ES-I3 (cell line): ENCODE measurements around the gene BIK.
"Not testable (repeated sequence)": the region's sequence is repeated elsewhere in the genome, so short reads cannot be mapped to it uniquely, and the experiment has no call there.

ENCODE experiments used
- H3K36me3 ChIP-seq: 2 replicates; pipeline ENCODE4 v1.6.1; 2013; ENCODE audit warnings: mild to moderate bottlenecking, low read length, control low read depth, moderate library complexity; ENCODE audit not compliant: insufficient read depth
- H3K4me1 ChIP-seq: 2 replicates; pipeline ENCODE4 v1.6.1; 2013; ENCODE audit warnings: mild to moderate bottlenecking, control low read depth, low read length; ENCODE audit not compliant: insufficient read depth
- H3K9ac ChIP-seq: 2 replicates; pipeline ENCODE4 v1.6.1; 2013; ENCODE audit warnings: low read depth, mild to moderate bottlenecking, low read length, moderate library complexity
- H3K9me3 ChIP-seq: 2 replicates; pipeline ENCODE4 v1.6.1; 2013; ENCODE audit warnings: mild to moderate bottlenecking, low read length, moderate library complexity; ENCODE audit not compliant: control insufficient read depth, insufficient read depth

The BIK gene

DNA sequence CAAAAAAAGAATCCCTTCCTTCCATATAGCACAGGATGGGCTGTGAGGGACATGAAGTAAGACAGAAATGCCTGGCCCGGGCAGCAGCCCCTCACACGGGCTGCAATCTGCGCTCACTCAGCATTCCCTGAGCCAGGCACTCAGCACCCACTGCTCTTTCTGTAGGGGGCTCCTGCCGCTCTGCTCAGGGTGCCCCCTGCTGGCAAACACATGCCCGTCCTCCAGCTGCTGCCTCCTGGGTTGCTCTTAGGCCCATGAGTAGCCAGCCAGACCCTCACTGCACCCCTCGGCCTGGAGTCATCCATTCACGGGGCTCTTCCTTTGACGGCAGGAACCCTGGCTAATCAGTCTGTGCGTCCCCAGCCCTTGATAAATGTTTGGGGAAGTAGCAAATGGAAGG lies 25.7 kb downstream of the BIK start:
- no peaks in the 10 kb centered on the region for H3K4me1 ChIP-seq
- no peaks in the 10 kb centered on the region for H3K9me3 ChIP-seq
- H3K36me3 ChIP-seq: peaks cover 19% of the 10 kb centered on the region
- no peak overlapping the region for H3K9ac ChIP-seq

DNA sequence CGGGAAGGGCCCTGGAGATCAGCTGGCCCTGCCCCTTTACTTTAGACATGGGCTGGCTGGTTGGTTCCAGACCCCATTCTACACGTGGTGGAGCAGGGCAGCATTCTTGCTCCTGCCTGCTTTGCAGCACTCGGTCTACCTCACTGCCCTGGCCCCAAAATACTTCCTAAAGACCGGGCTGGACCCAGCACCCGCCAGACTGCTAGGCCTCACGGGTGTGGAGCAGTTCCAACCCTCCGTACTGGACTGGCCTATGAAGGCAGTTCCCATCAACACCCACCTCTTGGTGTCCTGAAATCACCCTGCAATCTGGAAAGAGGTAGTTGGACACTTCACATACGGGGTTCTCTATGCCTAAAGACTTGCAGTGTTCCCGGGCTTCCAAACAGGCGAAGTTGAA lies 26.3 kb downstream of the BIK start:
- Histone ChIP-seq H3K9ac (no peak overlapping the region), H3K9me3 (no peaks in the 10 kb centered on the region), H3K36me3 (peaks cover 19% of the 10 kb centered on the region), H3K4me1 (no peaks in the 10 kb centered on the region)

DNA sequence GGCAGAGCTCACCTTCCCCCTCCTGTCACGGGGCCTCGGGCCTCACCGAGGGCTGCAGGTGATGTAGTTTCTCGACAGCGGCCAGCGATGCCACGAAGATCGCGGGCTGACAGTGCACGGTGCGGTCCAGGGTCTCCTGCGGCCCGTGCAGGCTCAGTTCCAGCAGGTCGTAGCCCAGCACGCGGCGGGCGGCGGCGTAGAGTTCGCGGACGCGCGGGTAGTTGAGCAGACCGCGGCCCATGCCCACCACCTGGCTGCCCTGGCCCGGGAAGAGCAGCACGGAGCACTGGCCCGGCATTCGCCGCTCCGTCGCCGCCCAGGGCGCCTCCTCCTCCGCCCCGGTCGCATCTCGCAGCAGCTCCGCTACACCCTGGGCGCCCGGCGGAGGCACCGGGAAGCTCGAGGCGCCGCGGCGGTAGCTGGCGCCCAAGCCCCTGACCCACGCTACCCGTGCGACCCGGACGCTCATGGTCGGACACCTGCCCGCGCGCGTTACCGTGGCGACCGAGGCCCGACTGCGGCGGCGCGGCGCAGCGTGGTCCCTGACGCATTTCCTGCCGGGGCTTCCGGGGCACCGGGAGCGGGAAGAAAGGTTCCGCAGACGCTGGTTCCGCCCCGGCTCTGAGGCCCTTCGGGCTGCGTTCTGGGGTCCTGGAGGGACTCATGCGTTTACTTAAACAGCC lies 32.5 kb downstream of the BIK start, which contains the start of gene MCAT:
MCAT (minus strand) TSS at position 519 of the 683 bp plus-strand sequence; CDS start at position 469, 50 bp downstream.
- H3K4me1 ChIP-seq: no peaks in the 10 kb centered on the region

DNA sequence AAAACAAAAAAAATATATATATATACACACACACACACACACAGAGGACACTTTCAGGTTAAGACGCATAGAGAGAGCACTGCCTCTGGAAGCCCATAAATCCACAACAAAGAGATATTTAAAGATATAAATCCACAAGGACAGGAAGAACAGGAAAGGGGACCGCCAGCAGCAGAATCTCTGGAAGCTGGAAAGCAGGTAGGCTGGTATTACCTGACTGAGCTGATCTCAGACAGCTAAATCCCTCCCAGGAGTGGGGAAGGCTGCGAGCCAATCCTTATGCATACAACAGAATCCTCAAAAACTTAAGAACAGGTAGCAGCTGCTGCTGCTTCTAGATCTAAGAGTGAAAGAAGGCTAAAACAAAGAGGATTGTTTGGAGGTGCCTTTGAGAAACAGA lies 34.4 kb downstream of the BIK start:
- H3K9me3 ChIP-seq: no peaks in the 10 kb centered on the region

More for the DNA sequence above, 32.5 kb downstream of the BIK start, which contains the start of gene MCAT:
- Histone ChIP-seq H3K9ac (peak within 1 kb of the TSS; percentile 77), H3K36me3 (peaks cover 3% of the 10 kb centered on the region; the same call in 1 of the 2 replicates), H3K9me3 (no peaks in the 10 kb centered on the region)

DNA sequence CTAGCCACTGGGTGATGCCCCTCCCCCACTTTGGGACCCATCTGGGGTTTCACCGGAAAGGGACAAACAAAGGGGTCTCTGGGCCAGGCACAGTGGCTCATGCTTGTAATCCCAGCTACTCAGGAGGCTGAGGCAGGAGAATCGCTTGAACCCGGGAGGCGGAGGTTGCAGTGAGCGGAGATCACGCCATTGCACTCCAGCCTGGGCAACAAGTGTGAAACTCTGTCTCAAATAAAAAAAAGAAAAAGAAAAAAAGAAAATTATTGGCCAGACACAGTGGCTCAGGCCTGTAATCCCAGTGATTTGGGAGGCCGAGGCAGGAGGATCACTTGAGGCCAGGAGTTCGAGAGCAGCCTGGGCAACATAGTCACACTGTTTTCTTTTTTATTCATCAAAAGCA lies 34.8 kb downstream of the BIK start:
- H3K9ac ChIP-seq, H3K4me1 ChIP-seq, H3K36me3 ChIP-seq, H3K9me3 ChIP-seq: not testable (repeated sequence)

More for the DNA sequence above, 34.4 kb downstream of the BIK start:
- no peaks in the 10 kb centered on the region for H3K4me1 ChIP-seq
- H3K9ac ChIP-seq: no peak overlapping the region; the same call in 1 of the 2 replicates
- H3K36me3 ChIP-seq: peaks cover 3% of the 10 kb centered on the region; the same call in 1 of the 2 replicates

DNA sequence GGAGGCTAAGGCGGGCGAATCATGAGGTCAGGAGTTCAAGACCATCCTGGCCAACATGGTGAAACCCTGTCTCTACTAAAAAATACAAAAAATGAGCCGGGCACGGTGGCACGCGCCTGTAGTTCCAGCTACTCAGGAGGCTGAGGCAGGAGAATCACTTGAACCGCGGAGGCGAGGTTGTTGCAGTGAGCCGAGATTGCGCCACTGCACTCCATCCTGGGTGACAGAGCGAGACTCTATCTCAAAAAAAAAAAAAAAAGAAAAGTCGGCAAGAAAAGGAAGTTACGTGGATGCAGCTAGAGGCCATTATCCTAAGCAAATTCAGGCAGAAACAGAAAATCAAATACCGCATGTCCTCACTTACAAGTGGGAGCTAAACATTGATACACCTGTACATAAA lies 35.8 kb downstream of the BIK start:
- H3K9me3 ChIP-seq, H3K4me1 ChIP-seq, H3K9ac ChIP-seq, H3K36me3 ChIP-seq: not testable (repeated sequence)

DNA sequence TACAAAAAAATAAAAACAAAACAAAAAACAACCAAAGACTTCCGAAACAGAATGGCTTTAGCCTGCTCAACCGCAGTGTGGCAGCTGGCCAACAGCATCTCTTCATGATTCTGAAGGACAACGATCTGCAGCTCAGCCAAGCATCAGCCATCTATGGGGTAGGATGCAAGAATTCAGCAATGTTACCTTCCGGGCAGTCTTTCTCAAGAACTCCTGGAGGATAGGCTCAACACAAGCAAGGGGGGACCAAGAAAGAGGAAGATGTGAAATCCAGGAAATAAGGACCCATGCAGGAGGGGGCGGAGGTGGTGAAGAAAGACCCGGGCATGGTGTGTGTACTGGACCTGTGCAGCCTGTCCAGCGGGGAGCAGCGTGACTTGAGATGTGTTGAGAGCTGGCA lies 37.3 kb downstream of the BIK start:
- H3K4me1 ChIP-seq: peaks cover 9% of the 10 kb centered on the region; the same call in 1 of the 2 replicates
- H3K9ac ChIP-seq: no peak overlapping the region
- H3K36me3 ChIP-seq: no peaks in the 10 kb centered on the region
- no peaks in the 10 kb centered on the region for H3K9me3 ChIP-seq

DNA sequence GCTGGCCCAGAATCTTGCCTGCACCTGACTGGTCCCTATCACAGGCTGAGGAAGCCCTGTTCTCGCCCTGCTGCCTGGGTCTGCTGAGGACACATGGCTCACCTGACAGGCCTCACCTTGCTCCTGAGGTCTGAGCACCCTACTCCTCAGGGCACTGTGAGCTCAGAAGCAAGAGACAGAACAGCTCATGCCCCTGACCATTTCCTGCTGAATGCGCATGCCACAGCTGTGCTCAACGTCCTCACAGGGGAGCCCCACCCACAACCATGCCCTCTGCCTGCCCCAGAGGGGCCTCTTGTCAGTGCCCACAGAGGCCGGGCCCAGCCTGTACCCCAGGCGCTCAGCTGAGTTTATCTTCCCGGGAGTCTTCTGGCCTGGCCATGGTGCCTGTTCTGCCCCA lies 38.0 kb downstream of the BIK start:
- H3K9ac ChIP-seq: no peak overlapping the region
- peaks cover 9% of the 10 kb centered on the region; the same call in 1 of the 2 replicates for H3K4me1 ChIP-seq
- H3K36me3 ChIP-seq: no peaks in the 10 kb centered on the region
- H3K9me3 ChIP-seq: no peaks in the 10 kb centered on the region

DNA sequence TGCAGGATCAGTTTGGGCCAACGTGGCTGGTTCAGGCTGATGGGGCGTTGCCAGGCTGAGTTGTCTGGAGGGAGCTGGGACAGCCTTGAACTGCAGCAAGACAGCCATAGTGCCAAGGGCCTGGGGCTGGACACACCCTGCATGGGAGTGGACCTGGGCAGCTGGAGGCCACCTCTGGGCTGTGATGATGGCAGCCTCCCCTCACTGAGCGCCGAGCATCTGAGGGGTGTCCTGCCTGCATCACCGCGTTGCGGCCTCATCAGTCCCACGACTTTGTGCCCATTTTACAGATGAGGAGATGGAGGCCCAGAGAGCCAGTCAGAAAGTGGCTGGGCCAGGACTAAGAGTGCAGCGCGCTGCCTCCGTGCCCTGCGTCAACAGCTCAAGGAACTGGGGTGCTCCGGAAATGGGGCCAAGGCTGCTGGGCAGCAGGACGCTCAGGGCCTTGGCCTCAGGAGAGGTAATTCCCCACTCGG lies 40.2 kb downstream of the BIK start:
- Histone ChIP-seq H3K9me3 (no peaks in the 10 kb centered on the region), H3K4me1 (peaks cover 9% of the 10 kb centered on the region; the same call in 1 of the 2 replicates), H3K9ac (peak overlapping the region; percentile 55; the same call in 1 of the 2 replicates), H3K36me3 (no peaks in the 10 kb centered on the region)

DNA sequence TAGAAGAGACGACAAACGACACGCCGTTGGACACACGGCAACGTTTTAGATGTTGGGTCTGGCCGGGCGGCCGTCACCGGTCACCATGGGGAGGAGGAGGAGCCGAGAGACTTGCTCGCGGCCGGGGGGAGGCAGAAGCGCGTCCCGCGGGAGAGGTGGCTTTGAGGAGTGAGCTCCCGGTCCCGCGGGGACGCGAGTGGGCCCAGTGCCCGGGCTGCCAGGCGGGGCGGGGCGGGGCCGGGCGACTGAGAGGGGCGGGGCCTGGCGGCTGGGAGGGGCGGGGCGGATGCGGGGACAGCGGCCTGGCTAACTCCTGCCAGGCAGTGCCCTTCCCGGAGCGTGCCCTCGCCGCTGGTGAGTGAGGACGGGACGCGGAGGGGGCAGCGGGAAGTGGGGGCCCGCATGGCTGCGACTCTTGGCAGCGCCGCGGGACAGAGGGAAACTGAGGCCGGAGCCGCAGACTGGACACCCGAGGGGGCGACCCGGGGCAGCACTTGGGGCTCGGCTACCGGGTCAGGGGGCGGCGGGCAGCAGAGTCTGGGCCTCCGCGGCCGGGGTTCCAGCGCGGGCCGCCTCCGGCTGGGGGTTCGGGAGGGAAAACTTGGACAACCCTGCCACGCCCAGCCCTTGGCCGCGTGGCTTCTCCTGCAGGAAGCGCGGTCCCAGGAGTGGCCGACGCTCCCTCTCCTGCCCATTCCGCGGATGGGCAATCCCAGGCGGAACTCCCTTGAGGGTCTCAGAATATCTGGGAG lies 40.9 kb downstream of the BIK start, which contains the start of gene TSPO:
TSPO (plus strand) TSS at position 309 of the 752 bp plus-strand sequence. CDS start 7,680 bp downstream, outside the sequence.
- Histone ChIP-seq H3K4me1 (peaks cover 9% of the 10 kb centered on the region; the same call in 1 of the 2 replicates), H3K36me3 (no peaks in the 10 kb centered on the region), H3K9me3 (no peaks in the 10 kb centered on the region), H3K9ac (peak within 1 kb of the TSS; percentile 55)

DNA sequence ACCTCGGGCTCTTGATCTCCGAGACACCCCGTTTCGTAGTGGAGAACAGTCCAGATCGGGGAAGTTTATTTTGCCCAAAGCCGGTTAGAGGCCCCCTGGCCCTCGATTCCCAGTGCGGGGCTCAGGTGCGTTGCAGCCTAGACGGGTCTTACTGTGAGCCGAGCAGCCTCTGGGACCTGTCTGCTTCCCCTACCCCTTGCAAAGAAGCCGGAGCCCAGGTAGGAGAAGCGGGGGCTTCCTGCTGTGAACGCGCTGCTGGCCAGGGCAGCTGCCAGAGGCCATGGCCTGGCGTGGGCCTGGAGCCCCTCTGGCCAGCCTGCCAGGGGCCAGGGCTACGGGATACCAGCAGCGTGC lies 41.4 kb downstream of the BIK start:
- Histone ChIP-seq H3K4me1 (peaks cover 9% of the 10 kb centered on the region; the same call in 1 of the 2 replicates), H3K36me3 (no peaks in the 10 kb centered on the region), H3K9ac (peak overlapping the region; percentile 55), H3K9me3 (no peaks in the 10 kb centered on the region)

DNA sequence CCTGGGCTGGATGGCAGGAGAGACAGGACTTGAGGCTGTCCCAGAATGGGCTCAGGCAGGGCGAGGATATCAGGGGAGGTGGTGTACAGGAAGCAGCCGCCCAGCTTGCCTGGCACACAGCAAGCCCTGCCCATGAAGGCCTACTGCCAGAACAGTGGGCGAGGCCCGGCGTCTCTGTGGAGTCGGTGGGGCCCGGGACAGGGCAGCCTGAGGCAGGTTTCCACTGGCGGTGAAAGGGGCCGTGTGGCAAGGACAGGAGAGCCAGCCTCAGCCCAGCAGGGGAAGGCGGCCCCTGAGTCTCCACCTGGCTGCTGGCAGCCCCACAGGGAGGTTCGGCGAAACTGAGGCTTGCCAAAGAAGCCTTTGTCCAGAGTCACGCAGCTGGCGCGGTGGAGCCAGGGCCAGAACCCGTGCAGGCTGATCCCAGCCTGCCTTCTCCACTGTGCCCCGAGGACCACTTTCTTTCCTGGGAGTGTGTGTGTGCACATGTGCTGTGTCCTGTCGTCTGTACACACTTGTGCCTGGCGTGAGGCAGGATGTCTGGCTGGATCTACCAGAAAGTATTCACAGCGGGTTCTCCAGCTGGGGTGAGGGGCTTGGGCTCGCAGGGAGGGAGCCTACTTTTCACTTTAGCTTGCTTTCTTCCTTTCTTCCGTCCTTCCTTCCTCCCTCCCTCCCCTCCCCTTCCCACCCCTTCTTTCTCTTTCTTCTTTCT lies 42.0 kb downstream of the BIK start:
- Histone ChIP-seq H3K4me1 (peaks cover 9% of the 10 kb centered on the region; the same call in 1 of the 2 replicates), H3K36me3 (no peaks in the 10 kb centered on the region), H3K9me3 (no peaks in the 10 kb centered on the region), H3K9ac (peak overlapping the region; percentile 55; the same call in 1 of the 2 replicates)

DNA sequence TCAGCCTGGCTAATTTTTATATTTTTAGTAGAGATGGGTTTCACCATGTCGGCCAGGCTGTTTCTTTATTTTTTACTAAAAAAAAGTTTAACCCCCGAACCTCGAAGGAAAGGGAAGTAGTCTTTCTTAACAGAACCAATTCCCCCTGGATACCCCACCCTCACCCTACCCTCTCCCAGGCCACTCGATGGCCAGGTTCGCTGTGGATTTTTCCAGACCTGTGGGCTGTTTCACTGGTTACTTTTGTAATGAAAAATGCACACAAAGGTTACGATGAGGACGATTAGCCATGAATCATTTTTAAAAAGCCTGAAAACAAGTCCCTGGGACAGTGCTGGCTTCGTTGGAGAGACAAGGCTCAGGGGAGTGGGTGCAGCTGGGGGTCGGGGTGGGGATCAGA lies 43.3 kb downstream of the BIK start:
- H3K9ac ChIP-seq: no peak overlapping the region
- H3K36me3 ChIP-seq: no peaks in the 10 kb centered on the region
- no peaks in the 10 kb centered on the region for H3K9me3 ChIP-seq
- H3K4me1 ChIP-seq: peaks cover 9% of the 10 kb centered on the region; the same call in 1 of the 2 replicates

DNA sequence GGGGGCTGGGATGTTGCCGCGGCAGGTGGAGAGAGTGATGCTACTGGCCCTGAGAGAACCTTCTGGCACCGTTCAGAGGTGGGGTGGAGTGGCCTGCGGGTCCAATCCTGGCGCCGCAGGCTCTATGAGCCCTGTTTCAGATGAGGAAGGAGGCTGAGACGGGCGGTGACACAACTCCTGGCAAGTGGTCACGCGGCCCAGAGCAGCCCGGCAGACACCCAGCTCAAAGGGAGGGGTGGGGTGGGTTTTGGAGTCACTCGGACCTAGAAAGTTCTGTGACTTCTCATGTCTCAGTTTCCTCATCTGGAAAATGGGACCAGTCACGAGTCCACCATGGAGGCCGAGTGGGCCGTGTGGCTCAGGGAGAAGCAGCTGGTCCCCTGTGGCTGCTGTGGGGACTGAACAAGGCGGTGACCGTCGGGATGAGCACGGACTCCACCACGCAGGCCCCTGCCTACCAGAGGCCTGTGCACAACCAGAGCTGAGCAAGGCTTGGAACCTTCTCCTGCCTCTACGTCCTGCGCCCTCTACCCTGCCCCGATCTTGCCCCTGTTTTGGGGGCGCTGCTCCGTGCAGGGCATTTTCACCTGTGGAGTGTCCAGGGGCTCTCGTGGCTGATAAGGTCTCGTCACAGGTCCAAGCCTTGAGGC lies 44.5 kb downstream of the BIK start:
- Histone ChIP-seq H3K4me1 (peaks cover 9% of the 10 kb centered on the region; the same call in 1 of the 2 replicates), H3K9me3 (no peaks in the 10 kb centered on the region), H3K9ac (no peak overlapping the region), H3K36me3 (no peaks in the 10 kb centered on the region)
